LNCaP clone FGC (cell line): ENCODE data around the gene STIP1.

Source experiments
- DNase-seq: peaks from one replicate; pipeline ENCODE4 v3.0.0-alpha.2; 2011; ENCODE audit warnings: low read depth
- H3K4me3 ChIP-seq: 2 replicates; pipeline ENCODE4 v1.5.1; 2011; ENCODE audit warnings: mild to moderate bottlenecking, low read depth, low read length, control low read depth
- CTCF ChIP-seq: IDR thresholded peaks from 2 replicates; pipeline ENCODE4 v1.5.1; 2012; ENCODE audit warnings: mild to moderate bottlenecking; ENCODE audit not compliant: control insufficient read depth, insufficient read depth; ENCODE audit errors: extremely low read depth

Gene STIP1

GRCh38 chr11:64253043-64253442 is 67.1 kb downstream of the STIP1 start:
- no peak for DNase-seq
- TF ChIP-seq CTCF = no peak
- H3K4me3 ChIP-seq = no peak overlapping the region

GRCh38 chr11:64253481-64253880 is 67.5 kb downstream of the STIP1 start:
- TF ChIP-seq CTCF = no peak
- DNase-seq = no peak

More at GRCh38 chr11:64253481-64253880, 67.5 kb downstream of the STIP1 start:
- H3K4me3 ChIP-seq = no peak overlapping the region
